ENCODE results near the gene ROBO3.
A peak's percentile ranks its signal among the peaks of the same experiment; 100 is the strongest.

GRCh38 chr11:124865902-124866851, 945 bp downstream of the ROBO3 start:
- TF ChIP-seq, protein P1, sequence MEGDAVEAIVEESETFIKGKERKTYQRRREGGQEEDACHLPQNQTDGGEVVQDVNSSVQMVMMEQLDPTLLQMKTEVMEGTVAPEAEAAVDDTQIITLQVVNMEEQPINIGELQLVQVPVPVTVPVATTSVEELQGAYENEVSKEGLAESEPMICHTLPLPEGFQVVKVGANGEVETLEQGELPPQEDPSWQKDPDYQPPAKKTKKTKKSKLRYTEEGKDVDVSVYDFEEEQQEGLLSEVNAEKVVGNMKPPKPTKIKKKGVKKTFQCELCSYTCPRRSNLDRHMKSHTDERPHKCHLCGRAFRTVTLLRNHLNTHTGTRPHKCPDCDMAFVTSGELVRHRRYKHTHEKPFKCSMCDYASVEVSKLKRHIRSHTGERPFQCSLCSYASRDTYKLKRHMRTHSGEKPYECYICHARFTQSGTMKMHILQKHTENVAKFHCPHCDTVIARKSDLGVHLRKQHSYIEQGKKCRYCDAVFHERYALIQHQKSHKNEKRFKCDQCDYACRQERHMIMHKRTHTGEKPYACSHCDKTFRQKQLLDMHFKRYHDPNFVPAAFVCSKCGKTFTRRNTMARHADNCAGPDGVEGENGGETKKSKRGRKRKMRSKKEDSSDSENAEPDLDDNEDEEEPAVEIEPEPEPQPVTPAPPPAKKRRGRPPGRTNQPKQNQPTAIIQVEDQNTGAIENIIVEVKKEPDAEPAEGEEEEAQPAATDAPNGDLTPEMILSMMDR (IDR thresholded peaks at IDR 0.05 in 8 of 11, conservative IDR thresholded peaks at IDR 0.05 in 3 of 11): peak; percentile 30 to 85 (median 67)
- no peak for TF ChIP-seq POLR2AphosphoS5 (IDR thresholded peaks at IDR 0.05)

Measured in spleen (tissue), 7 donors.